Lung microvascular endothelial cell (primary cell): ENCODE results near the gene CCDC28B. TPM values are rescaled to one million over a fixed set of nuclear protein-coding genes. Genes with fewer than 3 reads are reported as not detected.

ENCODE experiments used
- DNase-seq, 2 donors: peaks; one replicate each; pipeline versions ENCODE4 v3.0.0 to v3.0.0-alpha.2; 2010; ENCODE audit warnings: low read depth in 2 of 2
- total RNA-seq: library from RNA; depleted of rRNA; stranded (reverse); fragments of >200 nt; gene quantifications from 2 replicates; pipeline ENCODE4 v1.2.1, GENCODE V29; 2014

Gene CCDC28B
- total RNA-seq, 1 donor from 2014 or later, result 12.3 TPM

DNA sequence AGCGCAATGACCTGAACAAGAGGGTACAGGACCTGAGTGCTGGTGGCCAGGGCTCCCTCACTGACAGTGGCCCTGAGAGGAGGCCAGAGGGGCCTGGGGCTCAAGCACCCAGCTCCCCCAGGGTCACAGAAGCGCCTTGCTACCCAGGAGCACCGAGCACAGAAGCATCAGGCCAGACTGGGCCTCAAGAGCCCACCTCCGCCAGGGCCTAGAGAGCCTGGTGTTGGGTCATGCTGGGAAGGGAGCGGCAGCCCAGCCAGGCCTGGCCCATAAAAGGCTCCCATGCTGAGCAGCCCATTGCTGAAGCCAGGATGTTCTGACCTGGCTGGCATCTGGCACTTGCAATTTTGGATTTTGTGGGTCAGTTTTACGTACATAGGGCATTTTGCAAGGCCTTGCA, 5.4 kb upstream of the CCDC28B start:
- no peak for DNase-seq

GRCh38 chr1:32195531-32195930, 4.9 kb upstream of the CCDC28B start:
- DNase-seq, result no peak

DNA sequence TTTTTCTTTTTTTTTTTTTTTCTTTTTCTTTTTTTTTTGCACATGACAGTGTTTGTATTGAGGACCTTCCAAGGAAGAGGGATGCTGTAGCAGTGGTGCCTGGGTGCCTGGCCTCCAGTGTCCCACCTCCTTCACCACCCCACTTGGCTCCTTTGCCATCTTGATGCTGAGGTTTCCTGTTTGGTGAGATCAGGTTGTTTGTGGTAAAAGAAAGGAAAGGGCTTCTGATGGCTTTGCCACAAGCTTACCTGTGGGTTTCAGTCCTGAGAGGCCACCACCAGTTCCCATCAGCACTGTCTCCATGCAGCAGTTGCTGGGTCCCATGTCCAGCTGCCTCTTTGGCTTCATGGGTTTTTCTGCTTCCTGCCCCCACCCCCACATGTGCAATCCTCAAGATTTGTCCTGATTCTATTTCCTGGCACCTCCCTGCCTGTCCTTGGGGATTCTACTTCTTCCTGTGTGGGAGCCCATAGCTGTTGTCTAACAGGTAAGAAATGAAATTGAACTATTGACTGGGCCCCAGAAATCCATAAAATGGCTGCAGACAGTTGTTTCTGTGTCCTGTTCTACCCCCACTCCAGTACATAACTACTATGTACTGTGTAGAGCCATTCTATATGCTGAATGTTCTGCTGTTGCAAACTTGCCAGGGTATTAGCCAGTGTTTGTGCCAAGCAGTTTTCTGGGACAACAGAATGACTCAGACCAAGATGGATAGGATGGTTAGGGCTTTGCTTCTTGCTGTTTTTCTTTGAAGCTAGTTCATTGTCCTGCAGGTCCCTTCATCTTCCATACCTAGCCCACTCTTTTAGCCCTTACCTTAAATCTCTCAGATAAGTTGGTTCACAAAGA, 4.2 kb upstream of the CCDC28B start:
- no peak for DNase-seq

DNA sequence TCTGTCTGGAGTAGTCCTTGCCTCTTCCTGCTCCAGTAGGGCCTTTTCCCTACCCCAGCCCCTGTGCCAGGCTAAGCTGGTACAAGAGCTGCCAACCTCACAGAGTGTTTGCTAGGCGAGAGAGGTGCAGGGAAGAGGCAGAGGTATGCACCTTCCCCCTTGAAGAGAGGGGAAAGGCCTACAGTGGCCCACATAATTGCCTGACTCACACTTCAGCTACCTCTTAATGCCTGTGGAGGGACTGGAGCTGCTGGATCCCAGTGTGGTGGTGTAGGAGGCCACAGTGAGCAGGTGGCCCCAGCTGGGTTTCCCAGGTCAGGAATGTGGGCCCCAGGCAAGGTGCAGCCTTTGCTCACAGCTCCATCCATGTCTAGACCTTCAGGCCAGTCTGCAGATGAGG, 3.3 kb upstream of the CCDC28B start:
- DNase-seq, result no peak

GRCh38 chr1:32197837-32198236, 2.6 kb upstream of the CCDC28B start:
- no peak for DNase-seq

- no peak for DNase-seq
Measured at GRCh38 chr1:32198237-32199042, 2.0 kb upstream of the CCDC28B start.

GRCh38 chr1:32199043-32199716, 1.2 kb upstream of the CCDC28B start:
- no peak for DNase-seq

- DNase-seq, result no peak
Measured at GRCh38 chr1:32199717-32200072, 700 bp upstream of the CCDC28B start.

DNA sequence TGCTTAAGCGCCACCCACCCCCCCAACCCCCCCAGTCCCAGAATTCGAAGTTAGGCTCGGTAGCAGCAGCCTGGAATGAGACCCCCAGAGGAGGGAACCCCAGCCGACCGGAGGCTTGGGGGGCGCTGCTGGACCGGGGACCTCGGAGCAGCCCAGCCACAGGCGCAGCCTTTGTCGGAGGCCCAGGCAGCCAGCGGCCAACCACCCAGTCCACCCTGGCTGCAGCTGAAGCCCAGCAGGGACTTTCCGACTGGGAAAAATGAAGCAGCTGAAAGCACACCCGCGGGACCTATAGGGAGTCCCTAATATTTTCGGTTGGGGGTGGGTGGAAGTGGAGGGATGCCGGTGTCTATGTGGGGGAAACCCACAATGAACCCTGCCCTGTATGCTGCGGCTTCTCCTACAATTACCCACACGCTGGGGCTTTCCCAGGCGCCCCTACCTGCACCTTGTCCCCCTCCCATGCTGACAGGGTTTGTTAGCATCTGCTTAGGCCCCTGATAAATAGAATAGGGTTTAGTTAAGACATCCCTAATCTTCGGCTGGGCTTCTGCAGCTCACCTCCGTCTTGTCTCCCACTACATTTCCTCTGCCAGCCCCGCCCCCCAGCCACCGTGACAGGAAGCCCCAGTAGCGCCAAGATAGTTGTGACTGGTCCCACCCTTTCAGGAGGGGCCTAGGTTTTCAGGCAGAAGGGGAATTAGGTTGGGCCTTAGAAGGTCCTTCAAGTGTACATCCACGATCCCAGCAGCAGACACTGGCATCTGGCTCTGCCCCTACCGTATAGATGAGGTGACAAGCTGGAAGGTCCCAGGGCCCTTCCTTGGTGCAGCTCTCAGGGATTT, 838 bp downstream of the CCDC28B start:
- DNase-seq, result peak; percentile 68 to 81

DNA sequence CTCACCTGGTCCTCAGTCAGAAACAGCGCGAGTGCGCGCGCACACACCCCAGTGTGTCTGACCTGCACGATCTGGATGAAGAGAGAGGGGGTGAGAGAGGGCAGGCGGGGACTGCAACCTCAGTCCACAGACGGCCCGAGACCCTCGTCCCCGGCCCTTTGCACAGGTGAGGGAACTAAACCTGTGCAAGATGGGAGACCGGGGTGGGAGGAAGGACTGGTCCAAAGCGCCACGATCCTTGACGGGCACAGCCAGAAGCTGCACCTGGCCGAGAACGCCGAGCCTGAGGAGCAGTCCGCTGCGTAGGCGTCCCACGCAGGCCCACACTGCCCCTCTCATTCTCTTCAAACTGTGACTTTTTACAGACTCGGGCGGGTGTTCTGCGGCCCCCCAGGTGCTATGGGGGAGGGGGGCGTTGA, 4.6 kb downstream of the CCDC28B start:
- DNase-seq, result no peak

- DNase-seq, result peak; percentile 84 to 91
Measured at GRCh38 chr1:32205401-32206370, 5.3 kb downstream of the CCDC28B start, which contains the start of gene IQCC. Gene IQCC, plus strand, starts transcription at chr1:32205671. Its CDS starts 11 bp downstream, at chr1:32205682.

GRCh38 chr1:32208469-32208868, 8.1 kb downstream of the CCDC28B start:
- no peak for DNase-seq

DNA sequence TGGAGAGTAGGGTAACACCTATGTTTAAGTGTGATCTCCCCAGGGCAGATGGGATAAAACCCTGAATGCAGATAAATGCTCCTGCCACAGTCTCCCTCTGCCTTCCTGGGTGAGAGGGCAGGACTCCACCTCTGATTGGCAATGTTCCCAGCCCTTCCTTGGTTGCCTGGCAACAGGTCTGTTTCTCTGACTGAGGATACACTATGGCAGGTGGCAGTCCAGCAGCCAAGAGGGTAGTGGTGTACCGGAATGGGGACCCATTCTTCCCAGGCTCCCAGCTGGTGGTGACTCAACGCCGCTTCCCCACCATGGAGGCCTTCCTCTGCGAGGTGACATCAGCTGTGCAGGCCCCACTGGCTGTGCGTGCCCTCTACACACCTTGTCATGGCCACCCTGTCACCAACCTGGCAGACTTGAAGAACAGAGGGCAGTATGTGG, 8.5 kb downstream of the CCDC28B start, which contains the start of gene DCDC2B:
Gene DCDC2B (plus strand): TSS at position 199 of the 438 bp plus-strand sequence. CDS start 5 bp downstream, at position 204.
- peak in 1 of 2 donors; percentile 61 for DNase-seq

DNA sequence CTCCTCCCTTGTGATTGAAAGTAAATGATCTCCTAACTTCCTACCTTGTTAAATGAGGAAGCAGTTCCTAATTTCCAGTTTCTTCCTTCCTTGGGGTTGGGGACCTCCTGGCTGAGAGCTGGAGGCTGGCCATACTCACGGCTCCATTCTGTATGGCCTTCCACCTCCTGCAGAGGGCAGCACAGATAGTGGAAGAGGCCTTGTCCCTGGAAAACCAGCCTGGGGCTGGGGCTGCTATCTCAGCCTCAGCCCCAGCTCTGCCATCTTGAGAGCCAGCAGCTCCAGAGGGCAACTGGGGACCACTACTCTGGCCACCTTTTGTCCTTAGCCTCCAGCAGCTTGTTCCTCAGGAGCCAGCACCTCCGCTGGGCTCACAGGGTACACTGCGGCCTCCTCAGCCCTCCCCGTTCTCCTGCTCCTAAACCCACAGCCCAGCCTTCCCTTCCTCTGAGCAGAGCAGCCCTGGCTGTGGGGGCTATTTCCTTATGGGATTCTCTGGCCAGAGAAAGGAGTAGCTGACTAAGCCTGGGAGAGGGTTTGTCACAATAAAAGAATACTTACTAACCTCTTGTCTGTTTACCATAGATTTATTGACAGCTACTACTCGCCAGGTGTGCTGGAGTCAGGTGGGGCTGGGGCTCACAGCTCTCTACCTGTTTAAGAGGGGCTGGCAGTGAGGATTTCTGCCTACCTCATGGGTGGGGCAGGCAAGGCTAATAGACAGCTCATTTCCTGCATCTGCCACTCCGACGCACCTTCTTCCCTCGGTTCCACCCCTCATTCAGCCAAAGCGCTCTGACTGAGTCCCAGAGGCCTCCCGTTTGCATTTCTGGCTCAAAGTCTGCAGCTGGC, 15.5 kb downstream of the CCDC28B start:
- DNase-seq, result peak; percentile 75 to 84

GRCh38 chr1:32216566-32216965, 16.2 kb downstream of the CCDC28B start:
- peak in 1 of 2 donors; percentile 28 for DNase-seq

DNA sequence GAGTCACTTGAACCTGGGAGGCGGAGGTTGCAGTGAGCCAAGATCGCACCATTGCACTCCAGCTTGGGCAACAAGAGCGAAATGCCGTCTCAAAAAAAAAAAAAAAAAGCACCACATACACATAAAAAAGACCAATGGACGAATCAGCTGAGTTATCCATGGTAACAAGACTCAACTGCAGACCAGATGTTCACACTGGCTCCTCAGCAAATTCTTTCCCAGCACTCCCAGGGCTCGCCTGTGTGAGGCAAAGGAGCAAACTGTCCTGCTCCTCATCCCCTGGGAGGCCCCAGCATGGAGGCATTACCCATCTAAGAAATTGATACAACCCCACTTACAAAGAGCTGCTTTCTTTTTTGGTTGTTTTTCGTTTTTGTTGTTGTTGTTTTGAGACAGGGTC, 18.6 kb downstream of the CCDC28B start:
- no peak for DNase-seq

DNA sequence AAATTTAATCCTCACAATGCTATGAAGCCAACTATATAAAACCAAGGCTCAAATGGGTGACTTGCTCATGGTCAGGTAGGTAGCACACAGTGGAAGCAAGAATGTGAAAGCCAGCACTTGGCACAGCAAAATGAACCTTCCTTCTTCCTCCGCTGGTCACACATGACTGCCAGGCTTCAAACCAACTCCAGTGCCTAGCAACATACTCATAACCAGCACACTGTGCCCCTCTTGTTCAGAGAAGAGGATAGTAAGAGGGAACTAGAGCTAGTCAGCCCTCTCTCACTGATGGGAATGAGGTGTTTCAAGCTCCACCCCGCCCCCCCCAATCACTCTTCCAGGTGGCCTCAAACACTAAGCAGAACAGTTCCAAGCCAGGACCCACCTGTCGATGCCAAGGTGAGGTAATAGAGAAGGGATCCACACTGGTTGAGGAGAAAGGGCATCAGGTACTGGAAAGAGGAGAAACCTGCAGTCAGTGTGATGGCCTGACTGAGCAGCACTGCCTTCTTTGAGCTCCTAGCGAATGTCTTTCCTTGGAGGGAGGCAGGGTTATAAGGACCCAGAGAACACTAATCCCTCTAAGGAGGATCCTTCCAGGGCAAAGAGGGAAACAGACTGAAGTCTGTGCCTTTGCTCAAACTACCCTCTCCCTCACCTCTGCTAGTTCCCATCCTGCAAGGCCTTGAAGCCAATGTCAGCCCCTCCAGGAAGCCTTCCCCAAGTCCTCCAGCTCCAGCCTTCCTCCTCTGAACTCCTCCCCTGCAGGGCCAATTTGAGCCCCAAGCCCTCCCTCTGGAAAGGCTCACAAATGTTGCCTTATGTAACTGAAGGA, 20.6 kb downstream of the CCDC28B start:
- no peak for DNase-seq

DNA sequence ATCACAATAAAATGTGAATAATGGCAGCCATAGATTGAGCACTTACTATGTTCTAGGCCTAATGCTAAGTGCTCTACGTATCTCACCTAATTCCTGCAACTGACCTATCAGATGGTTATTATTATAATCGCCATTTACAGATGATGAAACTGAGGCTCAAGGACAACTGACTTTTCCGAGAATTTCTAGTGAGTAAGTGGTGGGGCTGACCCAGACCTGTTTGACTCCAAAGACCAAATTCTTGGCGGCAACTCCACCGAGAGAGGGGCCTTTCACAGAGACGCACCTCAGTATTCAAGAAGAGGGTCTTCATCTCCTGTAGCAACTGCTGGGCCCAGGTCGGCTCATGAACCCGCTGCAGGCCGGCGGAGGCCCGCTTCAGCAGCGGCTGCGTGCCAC, 21.2 kb downstream of the CCDC28B start:
- no peak for DNase-seq
